GM13976 (cell line): Measurements from ENCODE around the gene CD69.

Experiments used
- DNase-seq: peaks from one replicate; pipeline ENCODE4 v3.0.0; 2012; ENCODE audit warnings: low spot score
- in situ Hi-C: fragments of 300-500 bp; cut with MboI; formaldehyde crosslinking; loops from one replicate; pipeline ENCODE4 v1.12.0; 2022; ENCODE audit warnings: low sequenced_read_pairs, mixed read lengths, inconsistent platforms; ENCODE audit not compliant: unreplicated experiment
- TF ChIP-seq, protein P1 (sequence below): IDR thresholded peaks from 2 replicates; pipeline ENCODE4 v1.5.1; 2012; ENCODE audit warnings: borderline replicate concordance, mild to moderate bottlenecking; ENCODE audit not compliant: insufficient read depth; ENCODE audit errors: extremely low read depth, missing control alignments, control extremely low read depth

Gene CD69

DNA sequence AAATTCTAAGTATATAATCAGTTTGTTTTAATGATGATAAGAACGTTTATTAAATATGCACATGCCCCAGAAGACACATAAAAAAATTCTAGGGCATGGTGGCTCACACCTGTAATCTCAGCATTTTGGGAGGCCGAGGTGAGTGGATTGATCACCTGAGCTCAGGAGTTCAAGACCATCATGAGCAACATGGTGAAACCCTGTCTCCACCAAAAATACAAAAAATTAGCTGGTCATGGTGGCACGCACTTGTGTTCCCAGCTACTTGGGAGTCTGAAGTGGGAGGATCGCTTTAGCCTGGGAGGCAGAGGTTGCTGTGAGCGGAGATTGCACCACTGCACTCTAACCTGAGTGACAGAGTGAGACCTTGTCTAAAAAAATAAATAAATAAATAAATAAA is 4.0 kb downstream of the CD69 start:
- TF ChIP-seq, protein P1, sequence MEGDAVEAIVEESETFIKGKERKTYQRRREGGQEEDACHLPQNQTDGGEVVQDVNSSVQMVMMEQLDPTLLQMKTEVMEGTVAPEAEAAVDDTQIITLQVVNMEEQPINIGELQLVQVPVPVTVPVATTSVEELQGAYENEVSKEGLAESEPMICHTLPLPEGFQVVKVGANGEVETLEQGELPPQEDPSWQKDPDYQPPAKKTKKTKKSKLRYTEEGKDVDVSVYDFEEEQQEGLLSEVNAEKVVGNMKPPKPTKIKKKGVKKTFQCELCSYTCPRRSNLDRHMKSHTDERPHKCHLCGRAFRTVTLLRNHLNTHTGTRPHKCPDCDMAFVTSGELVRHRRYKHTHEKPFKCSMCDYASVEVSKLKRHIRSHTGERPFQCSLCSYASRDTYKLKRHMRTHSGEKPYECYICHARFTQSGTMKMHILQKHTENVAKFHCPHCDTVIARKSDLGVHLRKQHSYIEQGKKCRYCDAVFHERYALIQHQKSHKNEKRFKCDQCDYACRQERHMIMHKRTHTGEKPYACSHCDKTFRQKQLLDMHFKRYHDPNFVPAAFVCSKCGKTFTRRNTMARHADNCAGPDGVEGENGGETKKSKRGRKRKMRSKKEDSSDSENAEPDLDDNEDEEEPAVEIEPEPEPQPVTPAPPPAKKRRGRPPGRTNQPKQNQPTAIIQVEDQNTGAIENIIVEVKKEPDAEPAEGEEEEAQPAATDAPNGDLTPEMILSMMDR, result no peak
- in situ Hi-C loops, result no loop called here
- DNase-seq, result no peak

DNA sequence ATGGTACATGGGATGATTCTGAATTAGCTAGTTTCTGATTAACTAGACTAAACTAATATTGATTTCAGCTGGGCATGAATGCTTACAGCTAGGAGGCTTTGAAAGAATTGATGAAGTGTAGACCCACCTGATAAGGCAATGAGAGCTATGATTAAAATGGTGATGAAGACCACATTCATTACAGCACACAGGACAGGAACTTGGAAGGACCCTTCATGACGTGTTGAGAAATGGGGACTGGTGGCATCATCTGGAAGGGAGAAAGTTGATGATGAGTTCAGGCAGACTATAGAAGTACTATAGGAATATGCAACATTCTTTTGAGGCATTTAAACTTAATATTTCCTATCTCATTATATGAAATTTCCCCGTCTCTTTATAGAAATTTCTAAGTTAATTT is 4.5 kb downstream of the CD69 start:
- TF ChIP-seq, protein P1, result no peak
- in situ Hi-C loops, result no loop called here
- no peak for DNase-seq

DNA sequence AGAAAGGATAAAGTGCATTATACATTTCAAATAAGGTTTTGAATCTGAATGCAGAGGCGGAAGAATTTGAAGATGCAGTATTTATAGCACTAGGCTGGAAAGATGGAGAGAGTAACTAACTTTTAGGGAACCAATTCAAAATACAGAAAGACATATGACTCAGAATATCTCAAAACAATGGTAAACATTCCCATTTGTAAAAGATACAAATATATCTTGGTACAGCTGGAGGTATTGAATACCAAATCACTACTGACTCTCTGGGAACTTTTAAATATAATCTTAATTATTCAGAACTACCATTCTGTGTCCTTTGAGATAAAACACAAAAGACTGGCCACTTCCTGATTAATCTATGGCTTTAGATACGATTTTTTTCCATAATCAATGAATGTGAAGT is 5.1 kb downstream of the CD69 start:
- in situ Hi-C loops, result no loop called here
- no peak for DNase-seq
- TF ChIP-seq, protein P1, result no peak

DNA sequence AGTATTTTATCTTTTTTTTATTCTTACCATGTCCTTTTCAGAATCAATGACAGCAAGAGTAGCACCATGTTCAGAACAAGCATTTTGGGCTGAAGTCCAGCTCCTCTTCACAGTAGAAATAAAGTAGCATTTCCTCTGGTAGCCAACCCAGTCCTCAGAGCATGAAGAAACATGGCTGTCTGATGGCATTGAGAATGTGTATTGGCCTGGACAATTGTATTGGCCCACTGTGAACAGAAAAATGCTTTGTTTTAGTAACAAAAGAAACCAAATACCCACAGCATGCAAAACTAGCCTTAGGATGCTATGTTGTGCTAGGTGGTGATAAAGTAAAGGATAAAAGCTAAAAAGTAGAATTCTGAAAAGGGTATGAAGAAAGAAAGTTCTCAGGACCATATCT is 5.7 kb downstream of the CD69 start:
- TF ChIP-seq, protein P1, result no peak
- in situ Hi-C loops, result no loop called here
- no peak for DNase-seq

DNA sequence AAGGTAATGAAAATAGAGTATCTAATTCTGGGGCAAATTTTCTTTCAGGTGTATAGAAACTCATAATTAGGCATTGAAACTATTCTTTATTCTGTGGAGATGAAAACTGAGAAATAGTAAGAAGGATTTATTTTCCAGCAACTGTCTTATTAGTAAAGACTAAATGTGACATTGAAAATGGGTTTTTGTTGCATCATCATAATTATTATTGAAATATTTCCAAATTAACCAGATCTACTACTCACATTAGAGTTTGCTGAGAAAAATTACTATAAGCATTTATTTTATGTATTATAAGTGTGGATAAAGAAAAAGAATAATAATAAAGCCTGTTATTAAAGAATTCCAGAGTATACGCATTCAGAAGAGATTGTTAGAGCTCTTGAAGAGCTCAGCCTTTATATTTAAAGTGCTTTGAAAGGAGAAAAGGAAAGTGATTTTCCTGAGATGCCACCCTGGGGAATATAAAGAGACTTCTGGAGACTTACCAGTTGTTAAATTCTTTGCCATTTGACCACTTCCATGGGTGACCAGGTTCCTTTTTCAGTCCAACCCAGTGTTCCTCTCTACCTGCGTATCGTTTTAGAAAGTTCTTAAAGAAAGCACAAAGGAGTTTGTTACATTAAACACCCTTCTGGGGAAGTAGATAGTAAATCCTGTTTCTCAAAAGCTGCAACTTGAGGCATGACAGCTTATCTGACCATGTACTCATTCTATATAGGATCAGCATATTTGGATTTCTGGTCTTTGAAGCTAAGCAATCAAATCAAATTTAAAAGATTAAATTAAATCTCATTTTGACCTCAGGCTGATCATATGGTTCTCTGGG is 6.4 kb downstream of the CD69 start:
- TF ChIP-seq, protein P1, result no peak
- in situ Hi-C loops, result no loop called here
- no peak for DNase-seq

DNA sequence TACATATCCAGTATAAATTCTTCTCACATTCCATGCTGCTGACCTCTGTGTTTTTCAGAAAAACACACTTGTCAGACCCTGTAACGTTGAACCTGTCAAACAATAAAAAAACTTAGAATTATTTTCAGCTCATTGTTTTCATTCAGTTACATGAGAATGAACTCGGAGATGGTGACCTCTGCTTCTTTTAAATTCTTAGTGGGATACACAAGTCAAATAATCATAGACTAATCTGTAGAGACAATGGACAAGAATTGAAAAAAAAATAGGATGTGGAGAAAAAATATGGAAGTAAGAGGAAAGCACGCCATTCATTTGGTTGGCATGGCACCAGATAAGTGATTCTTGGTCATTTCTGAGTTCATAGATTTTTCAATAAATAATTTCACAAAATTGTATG is 7.2 kb downstream of the CD69 start:
- TF ChIP-seq, protein P1, result no peak
- DNase-seq, result no peak
- in situ Hi-C loops, result no loop called here

DNA sequence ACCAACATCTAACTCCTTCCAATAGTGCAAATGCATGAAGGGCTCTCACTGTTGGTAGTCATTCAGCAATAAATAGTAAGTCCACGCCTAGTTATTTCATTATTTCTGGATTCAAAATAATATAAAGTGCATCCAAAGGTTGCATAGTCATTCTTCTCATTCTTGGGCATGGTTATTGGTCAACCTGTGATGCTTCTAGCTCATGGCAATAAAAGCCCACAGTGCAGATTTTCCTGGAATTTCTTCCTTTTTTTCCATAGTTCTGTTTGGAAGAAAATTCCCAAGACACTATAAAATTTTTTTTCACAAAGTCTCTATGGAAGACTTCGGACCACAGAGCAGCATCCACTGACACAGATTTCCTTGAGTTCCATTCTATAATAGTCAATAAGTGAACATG is 7.6 kb downstream of the CD69 start:
- TF ChIP-seq, protein P1, result no peak
- in situ Hi-C loops, result no loop called here

More for the DNA sequence above, 7.6 kb downstream of the CD69 start:
- no peak for DNase-seq
